ENCODE measurements around the gene ENOX1.

ENOX1 gene

DNA sequence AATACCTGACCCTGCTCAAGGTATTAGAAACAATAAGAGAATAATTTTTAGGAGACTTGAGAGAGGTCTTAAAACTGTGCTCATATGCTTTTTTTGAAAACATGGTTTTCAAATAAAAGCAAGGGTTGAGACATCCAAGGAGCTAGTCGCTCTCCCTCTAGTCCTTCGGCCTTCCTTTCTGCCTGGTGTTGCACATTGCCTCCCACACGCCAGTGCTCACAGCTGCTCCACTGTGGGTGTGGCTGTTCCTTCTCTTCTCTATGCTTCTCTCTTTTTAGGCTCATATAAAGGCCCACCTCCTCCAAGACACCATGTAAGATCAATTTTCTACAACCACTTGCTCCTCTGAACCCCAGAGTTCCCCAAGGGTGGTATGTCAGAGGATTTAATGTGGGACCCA, 352.6 kb downstream of the ENOX1 start:
- no peak overlapping the region for H3K4me3 ChIP-seq (replicated peaks; ENCODE audit: low read depth, low read length)
- TF ChIP-seq CTCF (IDR thresholded peaks at IDR 0.05; ENCODE audit: low read length, missing control alignments): no peak
- no peak for DNase-seq (ENCODE audit: low read depth)

DNA sequence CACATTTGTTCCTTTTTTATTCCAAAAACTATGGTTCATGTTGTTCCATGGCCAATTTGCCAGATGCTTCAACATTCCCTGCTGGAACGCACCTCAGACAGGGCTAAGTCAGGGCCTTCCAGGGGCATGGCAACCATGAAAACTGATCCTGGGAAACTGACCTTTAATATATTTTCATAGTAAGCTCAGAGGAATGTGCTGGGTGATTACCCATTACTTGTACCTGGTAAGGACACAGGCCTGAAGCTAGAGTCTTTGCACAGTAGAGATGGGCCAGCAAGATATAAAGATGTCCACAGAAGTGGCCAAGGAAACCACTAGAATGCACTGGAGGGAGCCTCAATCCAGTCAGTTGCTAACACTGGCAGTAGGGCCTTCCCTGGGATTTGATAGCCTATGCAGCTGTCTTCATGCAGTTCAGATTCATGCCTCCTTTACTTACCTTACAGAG, 353.1 kb downstream of the ENOX1 start:
- no peak overlapping the region for H3K4me3 ChIP-seq (replicated peaks; ENCODE audit: low read depth, low read length)
- no peak for TF ChIP-seq CTCF (IDR thresholded peaks at IDR 0.05; ENCODE audit: low read length, missing control alignments)
- DNase-seq (ENCODE audit: low read depth): no peak

GRCh38 chr13:43432958-43433357, 353.8 kb downstream of the ENOX1 start:
- DNase-seq (ENCODE audit: low read depth): no peak
- no peak overlapping the region for H3K4me3 ChIP-seq (replicated peaks; ENCODE audit: low read depth, low read length)
- no peak for TF ChIP-seq CTCF (IDR thresholded peaks at IDR 0.05; ENCODE audit: low read length, missing control alignments)

GRCh38 chr13:43431841-43432240, 354.9 kb downstream of the ENOX1 start:
- TF ChIP-seq CTCF (IDR thresholded peaks at IDR 0.05; ENCODE audit: low read length, missing control alignments): no peak
- H3K4me3 ChIP-seq (replicated peaks; ENCODE audit: low read depth, low read length): no peak overlapping the region
- DNase-seq (ENCODE audit: low read depth): no peak

GRCh38 chr13:43431290-43431716, 355.5 kb downstream of the ENOX1 start:
- no peak for DNase-seq (ENCODE audit: low read depth)
- TF ChIP-seq CTCF (IDR thresholded peaks at IDR 0.05; ENCODE audit: low read length, missing control alignments): no peak
- H3K4me3 ChIP-seq (replicated peaks; ENCODE audit: low read depth, low read length): no peak overlapping the region

DNA sequence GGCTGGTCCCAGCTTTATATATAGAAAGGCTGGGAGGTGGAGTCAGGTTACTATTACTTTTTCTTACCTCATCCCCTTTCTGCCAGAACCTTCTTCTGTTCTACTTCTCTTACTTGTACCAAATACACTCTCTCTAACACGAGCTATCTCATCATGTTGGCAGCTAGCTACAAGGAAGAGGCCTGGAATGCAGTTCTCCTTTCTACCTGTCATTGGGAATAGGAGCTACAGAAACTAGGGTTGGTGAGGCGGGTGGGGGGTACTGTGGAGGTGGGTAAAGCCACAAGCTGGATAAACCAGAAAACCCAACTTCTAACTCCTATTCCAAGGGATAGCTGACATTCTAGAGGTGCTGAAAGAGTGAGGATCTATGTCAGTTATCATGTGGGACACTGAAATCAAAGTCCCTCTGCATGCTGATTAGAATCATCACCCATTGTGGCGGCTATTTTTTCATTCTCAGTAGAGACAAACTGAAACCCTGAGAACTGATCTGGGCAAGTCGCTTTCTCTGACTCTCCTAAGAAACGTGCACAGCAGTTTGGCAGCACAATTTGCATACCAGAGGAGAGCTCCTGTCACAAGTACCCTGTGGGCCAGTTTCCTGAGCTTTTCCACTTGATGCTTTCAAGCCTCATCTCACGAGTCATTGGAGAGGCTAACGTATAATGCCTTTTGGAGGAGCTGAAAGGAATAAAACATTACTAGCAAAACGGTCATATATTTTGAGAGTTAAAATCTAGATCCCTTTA, 358.1 kb downstream of the ENOX1 start:
- no peak for TF ChIP-seq CTCF (IDR thresholded peaks at IDR 0.05; ENCODE audit: low read length, missing control alignments)
- no peak overlapping the region for H3K4me3 ChIP-seq (replicated peaks; ENCODE audit: low read depth, low read length)
- no peak for DNase-seq (ENCODE audit: low read depth)

DNA sequence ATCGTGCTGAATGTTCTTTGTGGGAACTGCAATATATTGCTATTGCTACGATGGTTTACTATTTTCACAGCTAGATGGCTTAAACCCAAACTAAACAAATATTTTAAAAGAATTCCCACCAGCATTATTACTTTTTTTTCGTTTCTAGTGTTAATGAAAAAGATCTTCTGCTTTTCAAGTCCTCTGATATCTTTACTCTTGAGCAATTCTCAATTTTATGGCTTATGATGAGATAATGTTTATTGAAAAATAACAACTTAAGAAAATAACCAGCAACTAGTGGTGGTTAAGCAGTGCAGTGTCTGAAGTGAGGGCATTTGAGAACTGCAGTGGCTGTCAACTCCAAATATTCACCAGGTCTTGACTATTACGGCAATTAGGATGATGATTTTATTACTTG, 360.4 kb downstream of the ENOX1 start:
- TF ChIP-seq CTCF (IDR thresholded peaks at IDR 0.05; ENCODE audit: low read length, missing control alignments): no peak
- DNase-seq (ENCODE audit: low read depth): no peak
- no peak overlapping the region for H3K4me3 ChIP-seq (replicated peaks; ENCODE audit: low read depth, low read length)
